Femur (tissue), 1 donor: ENCODE data around the gene ATXN7L2.

Source experiments
- DNase-seq: peaks from one replicate; pipeline ENCODE4 v3.0.0-alpha.2; 2017

Gene ATXN7L2

GRCh38 chr1:109499081-109499480, 15.4 kb downstream of the ATXN7L2 start:
- no peak for DNase-seq

GRCh38 chr1:109499661-109500536, 16.2 kb downstream of the ATXN7L2 start:
- no peak for DNase-seq

- no peak for DNase-seq
These were observed 17.3 kb downstream of the ATXN7L2 start for GRCh38 chr1:109500941-109501381.

GRCh38 chr1:109501644-109502363, 18.1 kb downstream of the ATXN7L2 start:
- no peak for DNase-seq

GRCh38 chr1:109502364-109502851, 18.7 kb downstream of the ATXN7L2 start:
- DNase-seq = no peak

GRCh38 chr1:109503935-109504334, 20.2 kb downstream of the ATXN7L2 start:
- DNase-seq = no peak

GRCh38 chr1:109504974-109505373, 21.3 kb downstream of the ATXN7L2 start:
- no peak for DNase-seq

- no peak for DNase-seq
These were observed 24.5 kb downstream of the ATXN7L2 start for GRCh38 chr1:109508001-109508872.

- DNase-seq = no peak
These were observed 25.1 kb downstream of the ATXN7L2 start for GRCh38 chr1:109508873-109509175.

GRCh38 chr1:109509176-109510134, 25.8 kb downstream of the ATXN7L2 start, which contains the start of gene AMIGO1:
TSS of gene AMIGO1 (minus strand) at chr1:109509727. CDS start at chr1:109508912, 815 bp downstream.
- DNase-seq = peak; percentile 74

GRCh38 chr1:109513110-109513710, 29.5 kb downstream of the ATXN7L2 start:
- no peak for DNase-seq

GRCh38 chr1:109514846-109515245, 31.1 kb downstream of the ATXN7L2 start:
- DNase-seq = no peak

GRCh38 chr1:109516872-109517271, 33.2 kb downstream of the ATXN7L2 start:
- DNase-seq = no peak

GRCh38 chr1:109517337-109517736, 33.6 kb downstream of the ATXN7L2 start:
- no peak for DNase-seq

GRCh38 chr1:109521002-109521951, 37.6 kb downstream of the ATXN7L2 start:
- no peak for DNase-seq

- no peak for DNase-seq
These were observed 38.3 kb downstream of the ATXN7L2 start for GRCh38 chr1:109522026-109522425.

- no peak for DNase-seq
These were observed 40.0 kb downstream of the ATXN7L2 start for GRCh38 chr1:109523706-109524105.

- DNase-seq = no peak
These were observed 43.5 kb downstream of the ATXN7L2 start for GRCh38 chr1:109527098-109527811.
